Coronary artery (tissue), 2 donors: ENCODE results near the gene DCX.
"Not testable (repeated sequence)": the region's sequence is repeated elsewhere in the genome, so short reads cannot be mapped to it uniquely, and the experiment has no call there.

Experiments
- DNase-seq: peaks from one replicate; pipeline ENCODE4 v3.0.0-alpha.2; 2017; ENCODE audit warnings: low spot score
- H3K27ac ChIP-seq, 2 donors: fragments of 200-600 bp; sonication (generic); one replicate each; pipeline ENCODE4 v1.5.1; 2016 to 2019
- H3K4me3 ChIP-seq: fragments of 200-600 bp; sonication (generic); 2 replicates; pipeline ENCODE4 v1.5.1; 2016; ENCODE audit warnings: mild to moderate bottlenecking, moderate library complexity
- TF ChIP-seq, protein P1 (sequence below): fragments of 200-600 bp; sonication (generic); IDR thresholded peaks from one replicate; pipeline ENCODE4 v1.5.1; 2019; ENCODE audit warnings: antibody characterized with exemption

Gene DCX

DNA sequence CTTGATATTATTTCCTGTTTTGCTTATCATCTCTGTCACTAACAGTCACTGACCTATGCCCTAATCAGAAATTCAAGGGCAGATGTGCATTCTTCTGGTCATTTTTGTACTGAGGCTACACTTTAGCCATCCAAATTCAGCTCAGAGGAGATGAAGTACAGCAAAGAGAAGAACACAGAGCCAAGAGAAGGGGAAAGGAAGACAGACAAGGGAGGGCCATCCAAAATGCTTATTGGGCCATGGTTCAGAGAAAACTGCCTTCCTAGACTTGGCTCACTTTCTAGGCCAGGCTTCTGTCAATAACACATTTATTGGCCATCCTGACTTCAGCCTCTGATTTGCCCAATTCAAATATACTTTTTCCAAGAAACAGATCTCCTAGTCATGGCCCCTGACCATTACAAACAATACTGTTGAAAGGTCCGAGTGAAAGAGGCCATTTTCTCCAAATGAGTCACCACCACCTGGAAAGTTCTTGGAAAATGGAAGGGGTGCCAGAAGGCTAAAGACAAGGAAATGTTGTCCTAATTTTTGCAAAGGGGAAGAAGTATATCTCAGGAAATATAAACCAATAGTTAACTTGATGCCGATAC is 56.4 kb downstream of the DCX start:
- TF ChIP-seq, protein P1, sequence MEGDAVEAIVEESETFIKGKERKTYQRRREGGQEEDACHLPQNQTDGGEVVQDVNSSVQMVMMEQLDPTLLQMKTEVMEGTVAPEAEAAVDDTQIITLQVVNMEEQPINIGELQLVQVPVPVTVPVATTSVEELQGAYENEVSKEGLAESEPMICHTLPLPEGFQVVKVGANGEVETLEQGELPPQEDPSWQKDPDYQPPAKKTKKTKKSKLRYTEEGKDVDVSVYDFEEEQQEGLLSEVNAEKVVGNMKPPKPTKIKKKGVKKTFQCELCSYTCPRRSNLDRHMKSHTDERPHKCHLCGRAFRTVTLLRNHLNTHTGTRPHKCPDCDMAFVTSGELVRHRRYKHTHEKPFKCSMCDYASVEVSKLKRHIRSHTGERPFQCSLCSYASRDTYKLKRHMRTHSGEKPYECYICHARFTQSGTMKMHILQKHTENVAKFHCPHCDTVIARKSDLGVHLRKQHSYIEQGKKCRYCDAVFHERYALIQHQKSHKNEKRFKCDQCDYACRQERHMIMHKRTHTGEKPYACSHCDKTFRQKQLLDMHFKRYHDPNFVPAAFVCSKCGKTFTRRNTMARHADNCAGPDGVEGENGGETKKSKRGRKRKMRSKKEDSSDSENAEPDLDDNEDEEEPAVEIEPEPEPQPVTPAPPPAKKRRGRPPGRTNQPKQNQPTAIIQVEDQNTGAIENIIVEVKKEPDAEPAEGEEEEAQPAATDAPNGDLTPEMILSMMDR = no peak
- no peak overlapping the region for H3K27ac ChIP-seq
- no peak overlapping the region for H3K4me3 ChIP-seq
- no peak for DNase-seq

DNA sequence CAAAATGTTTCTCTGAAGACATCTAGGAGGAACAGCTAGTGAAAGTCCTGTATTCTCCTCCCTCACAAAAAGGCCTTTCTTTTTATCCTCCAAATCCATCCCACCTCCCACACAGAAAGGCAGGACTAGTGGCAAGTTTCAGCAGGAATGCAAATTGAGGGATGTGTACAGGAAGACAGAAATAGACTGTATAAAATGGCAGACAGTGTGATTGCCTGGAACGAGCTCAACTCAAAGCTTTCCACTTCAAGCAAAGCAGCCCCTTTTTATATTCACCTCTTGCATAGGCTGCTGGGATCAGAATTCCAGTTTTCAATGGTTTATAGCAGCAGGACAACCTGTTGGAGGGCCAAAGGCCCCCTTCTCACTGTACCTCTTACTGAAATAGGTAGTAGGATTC is 57.5 kb downstream of the DCX start:
- no peak overlapping the region for H3K27ac ChIP-seq
- H3K4me3 ChIP-seq = no peak overlapping the region
- no peak for DNase-seq
- TF ChIP-seq, protein P1 = no peak

DNA sequence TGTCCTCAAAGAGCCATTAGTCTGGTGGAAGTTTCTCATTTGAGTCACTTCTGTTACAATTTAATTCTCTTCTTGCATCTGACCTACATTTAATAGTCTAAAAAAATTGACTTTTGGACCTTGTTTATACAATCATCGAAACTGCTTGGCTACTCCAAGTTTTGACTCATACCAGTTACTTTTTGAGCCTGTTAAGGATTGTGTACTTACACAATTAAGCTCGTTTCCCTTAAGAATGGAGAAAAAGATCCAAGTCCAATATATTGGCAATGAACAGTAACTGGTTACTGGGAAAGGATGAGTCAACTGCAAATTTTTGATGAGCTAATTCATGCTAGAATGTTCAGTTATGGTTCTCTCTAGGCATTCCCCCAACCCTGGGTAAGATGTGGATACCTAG is 58.2 kb downstream of the DCX start:
- Histone ChIP-seq H3K27ac (no peak overlapping the region), H3K4me3 (no peak overlapping the region)
- DNase-seq = no peak
- TF ChIP-seq, protein P1 = no peak

DNA sequence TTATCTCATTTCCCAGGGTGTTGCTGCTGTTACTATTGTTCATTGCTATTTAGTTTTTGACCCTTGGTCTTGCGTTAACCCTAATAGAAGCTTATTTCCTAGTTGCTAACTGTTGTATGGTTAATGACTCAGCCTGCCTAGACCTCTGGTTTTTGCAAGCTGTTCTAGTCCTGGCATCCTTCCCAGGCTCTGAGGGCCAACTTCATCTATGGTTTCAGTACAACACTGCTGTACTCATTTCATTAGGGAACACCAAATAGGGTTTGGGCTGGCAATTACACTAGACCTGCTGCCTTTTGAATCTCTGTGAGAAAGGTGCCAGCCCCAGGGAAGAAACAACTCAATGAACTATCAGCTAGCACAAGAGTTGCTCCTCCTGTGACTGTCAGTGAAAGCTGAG is 59.6 kb downstream of the DCX start:
- TF ChIP-seq, protein P1 = no peak
- no peak for DNase-seq
- Histone ChIP-seq H3K4me3 (no peak overlapping the region), H3K27ac (no peak overlapping the region)

DNA sequence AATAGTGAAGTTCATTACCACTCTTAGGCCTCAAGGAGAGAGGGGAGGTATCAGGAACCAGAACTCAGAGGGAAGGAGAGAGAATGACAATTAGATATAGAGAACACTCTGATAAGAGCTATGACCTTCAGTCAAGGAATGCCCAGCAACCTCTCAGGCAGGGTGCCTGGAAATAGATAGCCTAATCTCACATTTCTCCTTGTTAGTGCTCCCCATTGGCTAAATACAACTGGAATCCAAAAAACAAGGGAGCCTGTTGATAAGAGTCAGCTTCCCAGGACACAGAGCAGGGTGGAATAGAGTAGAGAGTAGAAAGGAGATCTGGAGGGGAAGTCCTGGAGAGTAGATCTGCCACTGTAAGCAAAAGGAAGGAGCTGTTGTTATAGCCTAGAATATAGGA is 62.1 kb downstream of the DCX start:
- Histone ChIP-seq H3K27ac (no peak overlapping the region), H3K4me3 (no peak overlapping the region)
- no peak for DNase-seq
- TF ChIP-seq, protein P1 = no peak

DNA sequence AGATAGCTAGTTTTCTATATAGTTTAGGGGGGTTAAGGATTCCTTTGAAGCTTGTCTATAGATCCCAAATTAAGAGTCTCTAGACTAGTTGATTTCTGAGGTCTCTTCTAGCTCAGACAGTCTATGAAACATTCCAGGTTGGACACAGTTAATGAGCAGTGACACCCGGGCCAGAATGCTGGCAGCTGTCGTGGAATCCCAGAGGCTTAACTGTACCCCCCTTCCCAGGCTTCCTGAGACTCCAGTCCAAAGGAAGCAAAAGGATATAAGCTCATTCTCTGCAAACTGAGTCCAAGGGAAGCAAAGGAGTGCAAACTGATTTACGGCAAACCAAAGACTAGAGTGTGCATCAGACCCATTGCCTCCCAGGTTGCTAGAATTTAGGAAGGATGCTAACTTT is 62.9 kb downstream of the DCX start:
- TF ChIP-seq, protein P1 = no peak
- Histone ChIP-seq H3K27ac (no peak overlapping the region), H3K4me3 (no peak overlapping the region)
- no peak for DNase-seq

DNA sequence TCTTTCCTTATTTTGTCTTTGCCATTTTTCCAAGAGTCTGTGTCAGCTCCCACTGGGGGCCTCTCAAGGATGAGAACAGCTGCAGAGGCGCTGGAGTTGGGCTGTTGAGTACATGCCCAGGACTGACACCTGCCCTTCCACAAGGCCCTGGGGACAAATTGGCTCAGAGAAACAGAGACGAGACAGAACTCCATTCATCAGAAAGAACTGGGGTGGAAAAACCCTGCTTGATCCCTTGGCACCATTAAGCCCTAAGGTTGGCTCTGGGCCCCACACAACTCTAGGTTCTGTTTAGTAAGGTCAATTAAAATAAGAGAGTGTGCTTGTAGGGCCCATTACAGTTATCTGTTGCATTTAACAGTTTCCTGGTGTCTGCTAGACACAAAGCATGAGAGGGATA is 63.6 kb downstream of the DCX start:
- TF ChIP-seq, protein P1 = no peak
- no peak overlapping the region for H3K27ac ChIP-seq
- no peak overlapping the region for H3K4me3 ChIP-seq
- no peak for DNase-seq

DNA sequence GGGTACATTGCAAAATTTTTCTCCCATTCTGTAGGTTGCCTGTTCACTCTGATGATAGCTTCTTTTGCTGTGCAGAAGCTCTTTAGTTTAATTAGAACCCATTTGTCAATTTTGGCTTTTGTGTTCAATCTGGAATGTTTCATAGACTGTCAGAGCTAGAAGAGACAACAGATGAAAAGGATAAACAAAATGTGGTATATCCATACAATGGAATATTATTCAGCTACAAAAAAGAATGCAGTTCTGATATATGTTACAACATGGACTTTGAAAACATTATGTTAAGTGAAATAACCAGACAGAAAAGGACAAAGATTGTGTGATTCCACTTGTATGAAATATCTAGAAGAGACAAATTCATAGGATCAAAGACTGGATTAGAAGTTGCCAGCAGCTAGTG is 65.8 kb downstream of the DCX start:
- not testable (repeated sequence) for DNase-seq

More for the DNA sequence above, 65.8 kb downstream of the DCX start:
- not testable (repeated sequence) for H3K27ac ChIP-seq, H3K4me3 ChIP-seq
